HG03066 (cell line): ENCODE data around the gene FXYD6.

Experiments used
- ATAC-seq: cut with Tn5 transposase; IDR thresholded peaks from one replicate; pipeline ENCODE4 v1.9.1; 2021; ENCODE audit warnings: low read depth; ENCODE audit not compliant: unreplicated experiment

Gene FXYD6

GRCh38 chr11:117888139-117888566 lies 11.7 kb upstream of the FXYD6 start:
- ATAC-seq: no peak

GRCh38 chr11:117887431-117888138 lies 11.1 kb upstream of the FXYD6 start:
- ATAC-seq: no peak

GRCh38 chr11:117885777-117886176 lies 9.3 kb upstream of the FXYD6 start:
- ATAC-seq: no peak

GRCh38 chr11:117884994-117885393 lies 8.5 kb upstream of the FXYD6 start:
- ATAC-seq: no peak

- ATAC-seq: no peak
Measured at GRCh38 chr11:117883063-117883462, 6.6 kb upstream of the FXYD6 start.

- no peak for ATAC-seq
Measured at GRCh38 chr11:117882311-117882905, 6.0 kb upstream of the FXYD6 start.

GRCh38 chr11:117881217-117881616 lies 4.8 kb upstream of the FXYD6 start:
- no peak for ATAC-seq

- no peak for ATAC-seq
Measured at GRCh38 chr11:117879516-117880480, 3.3 kb upstream of the FXYD6 start.

GRCh38 chr11:117878939-117879475 lies 2.5 kb upstream of the FXYD6 start:
- ATAC-seq: no peak

- no peak for ATAC-seq
Measured at GRCh38 chr11:117878314-117878938, 2.0 kb upstream of the FXYD6 start.

- no peak for ATAC-seq
Measured at GRCh38 chr11:117877120-117877784, 794 bp upstream of the FXYD6 start.

GRCh38 chr11:117876059-117876340 lies 458 bp downstream of the FXYD6 start:
- no peak for ATAC-seq

- no peak for ATAC-seq
Measured at GRCh38 chr11:117875382-117876058, 938 bp downstream of the FXYD6 start.

GRCh38 chr11:117874910-117875381 lies 1.5 kb downstream of the FXYD6 start:
- ATAC-seq: no peak

- ATAC-seq: no peak
Measured at GRCh38 chr11:117874253-117874909, 2.1 kb downstream of the FXYD6 start.

- ATAC-seq: no peak
Measured at GRCh38 chr11:117873828-117874125, 2.7 kb downstream of the FXYD6 start.

- ATAC-seq: no peak
Measured at GRCh38 chr11:117872975-117873827, 3.3 kb downstream of the FXYD6 start.

- ATAC-seq: no peak
Measured at GRCh38 chr11:117872420-117872961, 4.0 kb downstream of the FXYD6 start.
